Stimulated activated CD4-positive, alpha-beta T cell treated with anti-CD3 and anti-CD28 coated beads, TNF-alpha, amount 100 ng/mL, for 1 hour (primary cell): ENCODE data around the gene CALD1.

Source experiments
- DNase-seq, 3 donors: peaks; one replicate each; pipeline ENCODE4 v3.0.0-alpha.2; 2020; ENCODE audit warnings: low read depth in 3 of 3, low spot score in 1 of 3

The CALD1 gene

GRCh38 chr7:134778941-134779740 lies at the start of gene CALD1:
Gene CALD1 (plus strand): TSS chr7:134779634. CDS start chr7:134867734, 88,100 bp downstream.
- DNase-seq: no peak

- DNase-seq: no peak
Observed at GRCh38 chr7:134729895-134730294, 49.5 kb upstream of the CALD1 start.

- DNase-seq: no peak
Observed at GRCh38 chr7:134730411-134730829, 49.0 kb upstream of the CALD1 start.

GRCh38 chr7:134731616-134732015 lies 47.8 kb upstream of the CALD1 start:
- no peak for DNase-seq

GRCh38 chr7:134732728-134733127 lies 46.7 kb upstream of the CALD1 start:
- no peak for DNase-seq

GRCh38 chr7:134736381-134736780 lies 43.1 kb upstream of the CALD1 start:
- DNase-seq: no peak

GRCh38 chr7:134737566-134738345 lies 41.7 kb upstream of the CALD1 start:
- no peak for DNase-seq

- no peak for DNase-seq
Observed at GRCh38 chr7:134739362-134739761, 40.1 kb upstream of the CALD1 start.

- no peak for DNase-seq
Observed at GRCh38 chr7:134740376-134740775, 39.1 kb upstream of the CALD1 start.

GRCh38 chr7:134741907-134742635 lies 37.4 kb upstream of the CALD1 start:
- DNase-seq: no peak

GRCh38 chr7:134742688-134743350 lies 36.6 kb upstream of the CALD1 start:
- no peak for DNase-seq

GRCh38 chr7:134744569-134744968 lies 34.9 kb upstream of the CALD1 start:
- DNase-seq: no peak

GRCh38 chr7:134747326-134747725 lies 32.1 kb upstream of the CALD1 start:
- DNase-seq: no peak

- DNase-seq: peak; percentile 22 to 39 (median 39)
Observed at GRCh38 chr7:134750083-134751062, 29.1 kb upstream of the CALD1 start.

- no peak for DNase-seq
Observed at GRCh38 chr7:134752006-134752760, 27.3 kb upstream of the CALD1 start.

- peak in 2 of 3 donors; percentile 3 to 10 for DNase-seq
Observed at GRCh38 chr7:134755422-134756022, 23.9 kb upstream of the CALD1 start.

GRCh38 chr7:134757938-134758337 lies 21.5 kb upstream of the CALD1 start:
- DNase-seq: no peak

- no peak for DNase-seq
Observed at GRCh38 chr7:134758981-134759380, 20.5 kb upstream of the CALD1 start.

- no peak for DNase-seq
Observed at GRCh38 chr7:134761266-134761665, 18.2 kb upstream of the CALD1 start.
